NCI-H345 treated with DMSO at 0.1 percent for 48 hours (cell line): ENCODE results near the gene MTA2.
A peak's percentile ranks its signal among the peaks of the same experiment; 100 is the strongest.
"Not testable (repeated sequence)": the region's sequence is repeated elsewhere in the genome, so short reads cannot be mapped to it uniquely, and the experiment has no call there.

Experiments used
- DNase-seq: peaks from one replicate; lab custom pipeline; 2025; ENCODE audit not compliant: unreplicated experiment; lab: John Stamatoyannopoulos, UW

Gene MTA2

GRCh38 chr11:62592989-62593421, 8.7 kb downstream of the MTA2 start:
- no peak for DNase-seq

- DNase-seq: no peak
Measured at GRCh38 chr11:62592146-62592815, 9.4 kb downstream of the MTA2 start.

- peak; percentile 98 for DNase-seq
Measured at GRCh38 chr11:62591448-62592145, 10.1 kb downstream of the MTA2 start, which contains the start of gene TUT1. TUT1 (minus strand) TSS chr11:62591523; CDS start chr11:62591485, 38 bp downstream.

GRCh38 chr11:62588966-62589637, 12.6 kb downstream of the MTA2 start:
- DNase-seq: no peak

GRCh38 chr11:62585356-62585755, 16.3 kb downstream of the MTA2 start:
- not testable (repeated sequence) for DNase-seq

- not testable (repeated sequence) for DNase-seq
Measured at GRCh38 chr11:62581735-62582134, 19.9 kb downstream of the MTA2 start.

GRCh38 chr11:62580959-62581715, 20.5 kb downstream of the MTA2 start:
- no peak for DNase-seq

- DNase-seq: no peak
Measured at GRCh38 chr11:62579252-62579651, 22.4 kb downstream of the MTA2 start.

GRCh38 chr11:62578541-62578940, 23.1 kb downstream of the MTA2 start:
- DNase-seq: no peak

GRCh38 chr11:62577046-62577714, 24.5 kb downstream of the MTA2 start:
- no peak for DNase-seq

- no peak for DNase-seq
Measured at GRCh38 chr11:62575837-62576236, 25.8 kb downstream of the MTA2 start.

- no peak for DNase-seq
Measured at GRCh38 chr11:62575156-62575555, 26.5 kb downstream of the MTA2 start.

GRCh38 chr11:62574363-62575071, 27.1 kb downstream of the MTA2 start:
- DNase-seq: no peak

- DNase-seq: peak; percentile 99
Measured at GRCh38 chr11:62573592-62574362, 27.9 kb downstream of the MTA2 start, which contains the start of gene EEF1G. EEF1G (minus strand) TSS chr11:62573891; CDS start chr11:62573842, 49 bp downstream.

- no peak for DNase-seq
Measured at GRCh38 chr11:62573006-62573591, 28.6 kb downstream of the MTA2 start.

GRCh38 chr11:62572431-62572830, 29.2 kb downstream of the MTA2 start:
- no peak for DNase-seq

- not testable (repeated sequence) for DNase-seq
Measured at GRCh38 chr11:62571493-62571892, 30.2 kb downstream of the MTA2 start.

GRCh38 chr11:62570903-62571302, 30.8 kb downstream of the MTA2 start:
- not testable (repeated sequence) for DNase-seq

GRCh38 chr11:62569611-62570010, 32.1 kb downstream of the MTA2 start:
- no peak for DNase-seq
